Cerebellar cortex (tissue), 1 donor: ENCODE measurements around the gene NFAM1.

Experiments used
- DNase-seq: peaks from one replicate; pipeline ENCODE4 v3.0.0-alpha.2; 2015; ENCODE audit warnings: low spot score

NFAM1 gene

DNA sequence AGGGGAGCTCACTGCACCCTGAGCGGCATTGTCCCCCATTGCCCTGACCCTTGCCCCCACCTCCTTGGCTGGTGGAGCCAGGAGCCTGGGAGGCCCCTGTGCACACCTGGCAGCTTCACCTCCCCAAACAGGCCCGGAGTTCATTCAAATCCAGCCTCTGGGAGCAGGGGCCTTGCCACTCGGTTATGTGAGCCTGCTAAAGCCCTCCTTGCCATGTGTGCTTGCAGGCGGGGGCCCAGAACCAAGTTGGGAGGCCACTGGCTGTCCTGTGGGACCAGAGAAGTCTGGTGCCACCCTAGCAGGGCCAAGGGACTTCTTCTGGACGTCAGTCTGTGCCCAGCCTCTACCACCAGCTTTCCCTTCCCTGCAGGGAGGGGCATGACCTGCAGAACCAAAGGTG is 48.9 kb downstream of the NFAM1 start:
- no peak for DNase-seq

DNA sequence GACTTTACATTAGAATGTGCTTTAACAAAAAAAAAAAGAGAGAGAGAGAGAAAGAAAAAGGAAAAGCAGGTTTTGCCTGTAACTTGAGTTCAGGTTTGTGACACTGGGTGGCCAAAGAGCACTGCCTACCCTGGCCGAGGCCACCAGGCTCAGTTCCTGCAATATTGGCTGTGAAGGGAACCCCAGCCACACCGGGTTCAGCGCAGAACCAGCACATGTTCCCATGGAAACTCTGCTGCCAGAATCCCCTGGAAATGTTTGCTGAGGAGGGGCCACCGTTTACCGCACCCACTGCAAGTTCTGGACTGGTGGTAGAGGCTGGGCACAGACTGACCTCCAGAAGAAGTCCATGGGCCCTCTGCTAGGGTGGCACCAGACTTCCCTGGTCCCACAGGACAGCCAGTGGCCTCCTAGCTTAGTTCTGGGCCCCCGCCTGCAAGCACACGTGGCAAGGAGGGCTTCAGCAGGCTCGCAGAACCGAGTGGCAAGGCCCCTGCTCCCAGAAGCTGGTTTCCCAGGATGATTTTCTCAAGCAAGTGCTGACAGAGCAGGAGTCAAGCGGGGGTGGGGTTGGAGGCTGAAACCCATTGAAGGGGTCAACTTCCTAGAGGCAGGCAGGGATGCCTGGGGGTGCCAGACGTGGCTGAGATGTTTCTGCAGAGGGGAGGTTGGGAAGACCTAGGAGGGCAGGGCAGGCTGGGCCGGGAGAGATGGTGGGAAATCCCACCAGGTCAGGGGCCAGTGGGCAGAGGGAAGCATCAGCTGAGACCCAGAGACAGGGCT is 51.2 kb downstream of the NFAM1 start:
- DNase-seq, result no peak

DNA sequence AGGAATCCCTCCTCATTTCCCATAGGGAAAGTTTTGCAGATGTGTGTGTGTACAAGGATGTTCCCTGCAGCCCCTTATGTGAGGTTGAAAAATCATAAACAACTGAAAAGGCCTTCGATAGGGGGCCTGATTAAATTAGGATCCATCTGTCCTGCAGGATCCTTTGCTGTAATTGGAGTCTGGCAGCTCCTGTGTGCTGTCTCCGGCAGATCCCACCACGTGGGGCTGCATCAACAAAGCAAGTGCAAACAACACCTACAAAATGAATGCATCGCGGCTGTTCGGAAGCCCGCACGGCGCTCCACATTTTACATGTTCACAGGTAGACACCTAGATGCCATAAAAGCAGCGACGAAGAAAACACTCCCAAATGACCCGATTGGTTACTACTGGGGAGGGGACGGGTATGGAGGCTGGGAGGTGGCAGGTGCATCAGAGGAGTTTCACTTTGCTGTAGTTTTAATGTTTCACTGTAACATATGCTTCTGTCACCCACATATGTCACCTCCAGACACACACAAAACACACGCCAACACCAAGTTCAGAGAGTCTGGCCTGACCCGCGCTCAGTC is 52.2 kb downstream of the NFAM1 start:
- DNase-seq, result no peak

DNA sequence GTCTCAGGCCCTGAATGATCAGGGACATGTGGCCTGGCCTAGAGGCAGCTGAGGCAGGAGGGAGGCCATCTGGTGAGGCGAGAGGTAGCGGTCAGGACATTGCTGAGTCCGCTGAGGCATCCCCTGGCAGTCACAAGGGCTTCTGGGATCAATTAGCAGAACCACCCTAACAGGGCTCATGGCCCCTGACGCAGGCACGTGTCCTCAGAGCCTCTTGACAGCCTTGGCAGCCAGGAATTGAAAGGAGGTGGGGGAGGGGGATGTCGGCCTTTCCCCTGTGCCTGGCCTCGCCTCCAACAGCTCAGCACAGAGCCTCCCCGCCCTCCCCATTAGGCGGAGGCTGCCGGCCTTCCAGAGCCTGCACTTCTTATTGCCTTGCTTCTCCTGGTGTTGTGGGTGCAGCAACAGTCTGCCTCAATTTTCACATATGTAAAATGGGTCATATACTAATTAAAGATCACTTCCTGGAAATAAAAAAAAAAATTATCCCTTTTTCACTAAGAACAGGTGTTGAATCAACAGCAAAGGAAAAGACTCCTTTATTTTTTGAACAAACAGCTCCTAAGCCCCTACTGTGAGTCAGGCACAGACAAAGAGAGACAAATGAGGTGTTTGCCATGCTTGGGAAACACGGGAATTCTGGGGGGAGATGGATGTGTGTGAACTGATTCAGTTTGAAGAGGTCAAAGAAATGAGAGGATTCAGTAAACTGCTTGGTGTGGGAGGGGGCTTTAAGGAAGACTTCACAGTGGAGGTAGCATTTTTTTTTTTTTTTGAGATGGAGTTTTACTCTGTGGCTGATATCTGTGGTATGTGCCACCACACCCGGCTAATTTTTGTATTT is 55.3 kb downstream of the NFAM1 start:
- DNase-seq, result peak; percentile 61

DNA sequence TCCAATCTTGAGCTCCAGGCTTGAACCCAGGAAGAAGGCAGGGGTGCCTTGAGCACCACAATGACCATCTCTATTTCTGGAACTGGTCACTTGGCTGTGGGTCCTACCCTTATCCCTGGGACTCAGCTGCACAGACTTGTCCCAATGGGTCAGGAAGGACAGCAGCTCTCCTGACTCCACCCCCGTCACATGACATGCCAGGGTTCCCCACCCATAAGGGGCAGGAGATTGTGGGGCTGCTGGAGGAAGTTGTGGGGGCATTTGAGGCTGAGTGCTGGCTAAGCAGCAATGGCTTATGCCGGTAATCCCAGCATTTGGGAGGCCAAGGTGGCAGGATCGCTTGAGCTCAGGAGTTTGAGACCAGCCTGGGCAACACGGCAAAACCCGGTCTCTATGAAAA is 56.2 kb downstream of the NFAM1 start:
- no peak for DNase-seq

DNA sequence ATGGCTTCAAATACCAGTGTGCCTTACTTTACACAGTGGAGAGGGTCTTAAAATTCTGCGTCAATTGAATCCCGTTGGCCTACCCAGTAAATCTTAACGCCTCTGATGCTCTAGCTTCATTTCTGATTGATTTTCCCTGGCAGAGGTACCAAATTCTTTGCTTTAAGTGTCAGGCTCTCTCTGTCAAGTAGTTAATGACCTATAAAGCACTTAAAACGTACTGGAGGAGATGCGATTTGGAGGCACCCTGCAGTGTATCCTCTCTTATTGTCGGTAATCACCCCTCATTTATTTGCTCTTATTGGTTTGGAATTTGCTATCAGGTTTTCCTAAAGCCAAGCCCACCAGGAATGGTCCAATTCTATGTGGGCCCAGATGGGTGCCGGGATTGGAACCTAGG is 59.2 kb downstream of the NFAM1 start:
- no peak for DNase-seq

DNA sequence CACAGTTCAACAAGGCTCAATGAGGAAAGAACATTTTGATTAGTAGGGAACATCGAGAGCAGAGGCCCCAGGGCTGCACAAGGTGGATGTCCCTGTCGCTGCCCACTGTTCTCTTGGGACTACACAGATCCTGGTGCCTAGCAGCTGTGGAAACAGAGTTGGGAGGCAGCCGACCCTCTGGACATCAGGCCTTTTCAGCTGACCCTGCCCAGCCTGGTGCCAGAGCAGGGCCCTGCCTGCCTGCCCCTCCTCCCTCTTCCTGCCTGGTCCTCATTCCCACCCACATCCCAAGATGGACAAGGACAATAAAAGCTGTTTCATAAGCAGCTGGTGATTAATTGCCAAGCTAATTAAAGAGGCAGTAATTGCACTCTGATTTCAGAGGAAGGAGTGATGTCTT is 60.7 kb downstream of the NFAM1 start:
- DNase-seq, result no peak

DNA sequence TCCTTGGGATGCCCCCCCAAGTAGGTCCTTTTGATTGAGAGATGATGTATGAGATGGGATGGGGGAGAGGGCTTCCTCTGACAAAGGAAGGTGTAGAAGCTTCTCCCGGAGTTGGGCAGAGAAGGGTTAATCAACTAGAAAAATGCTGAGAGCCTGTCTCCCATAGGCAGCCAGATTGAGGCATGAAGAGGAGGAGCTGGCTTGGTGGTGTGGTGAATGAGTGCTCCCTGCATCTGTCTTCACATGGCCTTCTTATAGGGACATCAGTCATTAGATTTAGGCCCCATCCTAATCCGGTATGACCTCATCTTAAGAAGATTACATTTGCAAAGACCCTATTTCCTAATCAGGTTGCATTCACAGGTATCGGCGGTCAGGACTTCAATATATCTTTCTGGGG is 61.1 kb downstream of the NFAM1 start:
- DNase-seq, result no peak

DNA sequence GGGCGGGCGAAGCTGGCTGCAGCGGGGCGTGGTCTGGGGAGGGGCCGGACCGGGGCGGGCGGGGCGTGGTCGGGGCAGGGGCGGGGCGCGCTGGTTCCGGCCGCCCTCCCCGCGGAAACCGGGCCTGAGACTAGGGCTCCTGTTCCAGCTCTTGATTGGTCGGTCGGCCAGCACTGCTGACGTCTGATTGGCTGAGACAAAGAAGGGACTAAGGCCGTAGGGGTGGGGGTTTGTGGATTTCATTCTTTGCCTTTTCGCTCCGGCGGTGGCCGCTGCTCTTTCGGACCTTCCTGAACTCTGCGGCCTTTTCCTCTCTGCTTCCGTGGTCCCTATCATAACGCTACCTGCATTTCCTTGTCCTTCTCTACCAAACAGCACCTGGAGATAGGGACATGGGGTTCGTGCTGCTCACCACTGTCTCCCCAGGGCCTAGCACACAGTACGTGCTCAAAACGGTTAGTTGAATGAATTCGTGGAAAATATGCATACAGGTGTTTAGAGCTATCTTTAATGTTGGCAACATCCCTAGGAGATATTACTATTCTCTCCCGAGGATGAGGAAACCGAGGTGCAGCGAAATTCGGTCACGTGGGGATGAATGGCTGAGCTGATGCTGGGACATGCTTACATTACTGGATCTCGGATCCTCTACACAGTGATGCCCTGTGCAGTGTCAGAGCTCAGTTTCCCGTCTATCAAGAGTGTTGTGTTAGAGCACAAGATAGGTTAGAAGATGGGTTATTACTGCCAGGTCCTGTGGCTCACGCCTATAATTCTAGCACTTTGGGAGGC is 62.8 kb downstream of the NFAM1 start:
- DNase-seq, result peak; percentile 98

DNA sequence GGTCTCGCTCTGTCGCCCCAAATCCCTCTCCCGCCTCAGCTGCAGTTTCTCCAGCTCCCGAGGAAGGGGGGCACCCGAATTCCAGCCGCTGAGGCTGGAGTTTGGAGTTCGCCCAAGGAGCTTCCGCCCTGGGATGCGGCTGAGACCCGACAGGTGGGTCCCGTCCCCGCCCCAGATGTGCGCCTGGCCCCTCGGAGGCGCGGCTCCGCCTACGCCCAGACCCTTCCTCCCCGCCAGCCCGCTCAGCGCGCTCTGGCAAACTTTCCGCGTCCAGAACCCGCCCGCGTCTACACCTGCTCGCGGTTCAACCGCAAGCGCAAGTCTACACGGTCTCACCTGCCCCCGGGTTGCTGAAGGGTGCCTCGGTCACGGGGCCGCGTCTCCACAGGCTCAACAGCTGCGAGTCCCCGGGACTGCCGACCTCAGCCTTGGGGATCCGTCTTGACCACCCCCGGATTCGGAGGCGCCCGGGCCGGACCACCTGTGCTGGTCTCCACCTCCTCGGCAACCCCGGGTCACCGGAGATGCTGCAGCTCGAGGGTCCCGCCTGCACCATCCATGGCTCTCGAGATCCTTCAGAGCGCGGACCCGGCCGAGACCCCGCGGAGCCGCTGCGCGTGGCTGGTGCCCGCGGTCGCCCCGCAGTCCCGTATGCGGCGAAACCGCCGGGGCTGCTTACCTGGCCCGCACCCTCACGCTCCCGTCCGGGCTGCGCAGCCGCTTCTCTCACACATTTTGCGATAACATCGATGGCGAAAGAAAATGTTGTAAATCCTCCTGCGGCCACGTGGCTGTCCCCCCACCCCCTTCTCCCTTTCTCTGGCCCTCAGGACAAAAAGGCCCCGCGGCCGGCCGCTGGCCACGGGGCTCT is 63.6 kb downstream of the NFAM1 start:
- DNase-seq, result no peak

DNA sequence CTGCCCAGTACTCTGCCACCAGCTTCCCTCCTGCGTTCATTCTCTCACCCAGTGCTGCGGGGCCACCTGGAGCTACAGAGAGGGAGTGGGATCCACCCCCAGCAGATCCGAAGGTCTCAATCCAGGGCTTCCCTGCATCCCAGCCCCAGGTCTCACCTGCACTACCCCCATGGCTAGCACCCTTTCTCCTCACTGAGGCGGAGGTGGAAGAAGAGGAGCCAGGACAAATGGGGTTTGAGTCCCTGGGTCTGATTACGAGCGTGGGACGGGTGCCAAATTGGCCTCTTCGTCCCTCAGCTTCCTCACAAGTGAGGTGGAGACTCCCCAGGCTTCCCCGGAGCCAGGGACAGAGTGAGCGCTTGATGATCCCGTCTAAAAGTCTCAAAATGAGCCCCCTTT is 64.2 kb downstream of the NFAM1 start:
- no peak for DNase-seq

DNA sequence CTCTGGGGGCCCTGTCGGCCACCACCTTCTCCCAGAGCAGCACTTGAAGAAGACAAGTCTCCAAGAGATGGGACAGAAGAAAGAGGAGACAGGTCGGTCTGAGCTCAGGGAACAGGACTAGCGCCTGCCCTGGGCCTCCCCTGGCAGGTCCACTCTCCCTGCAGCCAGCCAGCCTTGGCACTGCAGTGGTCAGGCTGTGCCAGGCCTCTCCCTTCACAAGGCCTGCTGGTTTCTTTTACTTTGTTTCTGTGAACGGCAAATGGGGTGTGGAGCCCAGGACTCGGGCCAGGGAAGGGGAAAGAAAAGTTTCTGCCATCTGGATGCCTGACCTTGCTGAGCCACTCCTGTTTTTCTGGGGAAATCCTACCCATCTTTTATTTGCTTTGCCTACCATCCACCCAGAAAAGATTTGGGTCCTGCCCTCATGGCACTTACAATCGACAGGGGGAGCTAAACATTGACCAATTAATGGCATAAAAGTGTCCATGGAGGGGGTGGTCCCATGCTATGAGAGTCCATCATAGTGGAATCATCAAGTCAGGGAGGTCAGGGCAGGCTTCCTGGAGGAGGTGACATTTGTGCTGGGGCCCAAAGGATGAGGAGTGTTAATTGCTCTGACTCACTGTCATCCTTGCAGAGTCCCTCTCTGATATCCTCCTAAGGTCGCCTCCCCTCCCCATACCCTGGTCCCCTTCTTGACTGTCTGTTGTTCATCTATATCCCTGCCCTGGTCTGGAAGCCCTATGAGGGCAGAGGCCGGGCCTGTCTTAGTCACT is 65.2 kb downstream of the NFAM1 start:
- DNase-seq, result peak; percentile 72

DNA sequence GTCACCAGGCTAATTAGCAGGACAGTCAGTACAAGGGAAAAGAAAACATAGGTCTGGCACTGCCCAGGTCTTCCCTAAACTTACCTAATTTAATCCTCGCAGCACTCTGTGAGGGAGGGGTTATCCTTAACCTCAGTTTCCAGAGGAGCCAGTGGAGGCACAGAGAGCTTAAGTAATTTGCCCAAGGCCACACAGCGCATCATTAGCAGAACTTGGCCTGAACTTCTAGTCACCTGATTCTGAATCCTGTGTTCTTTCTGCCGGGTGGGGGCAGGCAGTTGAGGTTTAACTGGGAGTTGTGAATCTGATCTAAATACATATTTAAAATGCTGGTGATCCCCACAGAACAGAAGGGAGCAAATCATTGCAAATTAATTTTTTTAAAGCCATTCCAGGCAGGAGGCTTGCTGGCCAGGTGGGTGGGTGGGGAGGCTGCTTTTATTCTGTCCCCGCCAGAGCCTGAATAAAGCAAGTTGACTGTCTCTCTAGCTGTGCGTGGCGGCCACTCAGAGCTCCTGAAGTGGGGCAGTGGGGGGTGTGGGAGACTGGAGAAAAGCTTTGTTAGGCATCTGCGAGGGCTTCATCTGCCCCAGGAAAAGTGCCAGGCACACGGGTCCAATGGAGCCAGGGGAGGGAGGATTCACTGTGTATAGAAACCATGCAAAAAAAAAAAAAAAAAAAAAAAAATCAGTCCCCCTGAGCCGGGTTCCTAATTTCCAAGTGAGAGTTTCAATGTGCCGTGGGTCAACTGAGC is 66.1 kb downstream of the NFAM1 start:
- DNase-seq, result no peak

DNA sequence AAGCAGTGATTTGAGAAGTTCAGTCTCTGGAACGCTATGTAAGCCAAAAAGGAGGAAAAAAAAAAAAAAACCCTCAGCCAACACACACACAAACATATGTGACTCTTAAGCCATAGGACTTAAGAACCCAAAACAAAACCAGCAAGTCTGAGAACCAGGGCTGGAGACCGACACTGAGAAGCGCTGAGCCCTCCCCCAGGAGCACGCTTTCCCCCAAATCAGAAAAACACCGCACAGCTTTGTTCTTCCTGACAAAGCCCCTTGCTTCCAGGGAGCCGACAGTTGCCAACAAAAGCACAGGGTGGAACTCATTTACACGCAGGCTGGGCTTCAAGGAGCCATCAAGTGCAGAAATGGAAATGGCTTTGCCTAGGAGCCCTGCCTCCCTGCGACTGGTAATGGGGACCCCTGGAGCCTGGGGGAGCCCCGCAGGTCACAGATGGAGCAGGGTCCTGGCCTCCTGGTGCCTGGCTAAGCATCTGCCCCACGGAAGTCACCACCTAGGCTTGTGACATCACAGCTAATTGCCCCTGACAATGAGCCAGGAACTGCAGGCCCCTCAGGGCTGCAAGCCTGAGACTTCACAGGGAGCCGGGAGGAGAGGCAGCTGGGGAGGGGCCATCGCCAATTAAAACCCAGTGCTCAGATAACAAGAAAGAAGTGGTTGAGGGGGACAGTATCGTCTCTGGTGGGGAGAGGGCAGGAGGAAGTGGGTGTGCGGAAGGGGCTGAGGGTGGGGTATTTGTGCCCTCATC is 66.9 kb downstream of the NFAM1 start:
- DNase-seq, result no peak

DNA sequence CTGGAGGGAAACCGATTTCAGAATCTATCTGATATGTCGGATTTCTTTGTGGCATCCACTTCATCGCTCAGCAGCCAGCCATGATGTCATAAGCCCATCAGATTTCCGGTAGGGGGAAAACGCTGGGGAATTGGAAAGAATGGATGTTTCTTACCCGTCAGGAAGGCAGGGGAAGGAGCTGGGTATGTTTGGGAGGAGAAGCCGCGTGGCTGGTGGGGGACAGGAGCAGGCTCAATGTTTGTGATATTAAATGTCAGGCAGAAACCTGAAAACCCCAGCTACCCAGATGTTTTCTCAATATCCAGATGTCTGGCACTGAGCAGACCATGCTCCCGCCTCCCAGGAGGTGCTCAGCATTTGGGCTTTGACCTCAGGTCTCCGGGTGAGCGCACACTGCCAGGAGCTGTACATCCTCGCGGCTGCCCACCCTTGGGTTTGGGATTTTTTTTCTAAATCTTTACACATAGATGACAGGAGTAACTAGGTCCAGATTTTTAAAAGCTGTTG is 67.5 kb downstream of the NFAM1 start:
- DNase-seq, result no peak

DNA sequence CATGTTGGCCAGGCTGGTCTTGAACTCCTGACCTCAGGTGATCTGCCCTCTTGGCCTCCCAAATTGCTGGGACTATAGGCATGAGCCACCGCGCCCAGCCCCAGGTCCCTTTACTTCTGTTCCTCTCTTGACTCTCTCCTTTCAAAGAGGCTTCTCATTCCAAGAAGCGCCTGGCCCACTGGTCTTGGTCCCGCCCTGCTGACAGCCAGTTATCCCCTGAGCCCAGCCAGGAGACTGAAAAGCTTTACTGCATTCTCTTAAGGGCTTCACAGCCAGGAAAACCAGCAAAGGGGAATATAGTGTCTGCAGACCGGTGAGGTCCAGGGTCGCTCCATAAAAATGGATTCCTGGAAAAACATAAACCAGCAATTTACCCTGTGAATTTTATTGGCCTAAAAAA is 68.3 kb downstream of the NFAM1 start:
- no peak for DNase-seq

DNA sequence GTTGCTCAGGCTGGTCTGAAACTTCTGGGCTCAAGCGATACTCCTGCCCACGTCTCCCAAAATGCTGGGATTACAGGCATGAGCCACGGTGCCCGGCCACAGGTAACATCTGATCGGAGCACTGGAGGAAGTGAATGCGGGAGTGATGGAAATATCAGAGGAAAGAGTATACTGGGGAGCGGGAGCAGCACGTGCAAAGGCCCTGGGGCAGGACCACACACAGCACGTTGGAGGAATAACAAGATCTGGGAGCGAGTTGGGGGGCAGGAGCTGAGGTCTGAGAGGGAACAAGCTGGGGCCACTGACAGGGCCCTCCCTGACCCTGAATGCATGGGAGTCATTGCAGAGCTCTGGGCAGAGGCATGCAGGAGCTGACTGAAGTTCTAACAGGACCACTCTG is 70.7 kb downstream of the NFAM1 start:
- DNase-seq, result no peak

DNA sequence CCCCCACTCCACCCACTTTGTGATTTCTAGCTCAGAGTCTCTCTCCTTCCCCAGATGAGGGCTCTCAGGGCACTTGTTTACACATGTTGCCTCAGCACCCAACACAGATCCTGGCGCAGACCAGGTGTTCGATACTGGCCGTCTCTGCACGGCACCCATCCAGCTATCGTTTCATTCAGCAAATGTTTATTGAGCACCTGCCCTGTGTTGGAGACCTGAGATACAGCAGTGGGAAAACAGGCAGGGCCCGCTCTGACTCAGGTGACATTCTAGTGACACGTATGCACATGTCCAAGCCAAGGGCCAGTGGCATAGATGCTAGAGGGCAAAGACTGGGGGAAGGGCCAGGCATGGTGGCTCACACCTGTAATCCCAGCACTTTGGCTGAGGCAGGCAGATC is 71.9 kb downstream of the NFAM1 start:
- DNase-seq, result no peak
